ENCODE results near the gene REM2.

- TF ChIP-seq YY1 (IDR thresholded peaks at IDR 0.05; ENCODE audit: extremely low read depth, insufficient replicate concordance, low read depth, low read length) (no peak), CTCF (IDR thresholded peaks at IDR 0.05 in 2 of 3, conservative IDR thresholded peaks at IDR 0.05 in 1 of 3; ENCODE audit: borderline replicate concordance in 1 of 3, insufficient read depth in 1 of 3, low read depth in 2 of 3, low read length in 2 of 3) (no peak), CEBPB (IDR thresholded peaks at IDR 0.05; ENCODE audit: low read depth) (no peak), MAX (IDR thresholded peaks at IDR 0.05) (no peak), SP1 (IDR thresholded peaks at IDR 0.05; ENCODE audit: low read depth) (no peak), POLR2AphosphoS5 (IDR thresholded peaks at IDR 0.05; ENCODE audit: low read depth, low read length) (no peak), SIN3A (IDR thresholded peaks at IDR 0.05; ENCODE audit: low read depth) (no peak)
Measured at GRCh38 chr14:22844221-22845102, 38.6 kb upstream of the REM2 start.

All from HCT116 (cell line).